Activated T-cell treated with anti-CD3 and anti-CD28 coated beads for 4 hours (primary cell): Measurements from ENCODE around the gene VWDE.

Experiments used
- DNase-seq: peaks from one replicate; pipeline ENCODE4 v3.0.0-alpha.2; 2020

Gene VWDE

GRCh38 chr7:12327922-12328321 is 75.7 kb downstream of the VWDE start:
- DNase-seq, result no peak

- DNase-seq, result no peak
These were observed 78.0 kb downstream of the VWDE start for GRCh38 chr7:12325646-12326045.

GRCh38 chr7:12323415-12323814 is 80.2 kb downstream of the VWDE start:
- DNase-seq, result no peak

GRCh38 chr7:12322903-12323300 is 80.8 kb downstream of the VWDE start:
- DNase-seq, result no peak

- no peak for DNase-seq
These were observed 81.3 kb downstream of the VWDE start for GRCh38 chr7:12322284-12322902.

- no peak for DNase-seq
These were observed 82.5 kb downstream of the VWDE start for GRCh38 chr7:12320987-12321647.

- DNase-seq, result no peak
These were observed 83.3 kb downstream of the VWDE start for GRCh38 chr7:12320241-12320986.

GRCh38 chr7:12317675-12318074 is 86.0 kb downstream of the VWDE start:
- no peak for DNase-seq

- DNase-seq, result no peak
These were observed 86.7 kb downstream of the VWDE start for GRCh38 chr7:12316925-12317324.

GRCh38 chr7:12315049-12315448 is 88.6 kb downstream of the VWDE start:
- no peak for DNase-seq

- DNase-seq, result no peak
These were observed 89.5 kb downstream of the VWDE start for GRCh38 chr7:12314199-12314598.

GRCh38 chr7:12305502-12305901 is 98.2 kb downstream of the VWDE start:
- no peak for DNase-seq

GRCh38 chr7:12303495-12303894 is 100.2 kb downstream of the VWDE start:
- no peak for DNase-seq

GRCh38 chr7:12303062-12303461 is 100.6 kb downstream of the VWDE start:
- DNase-seq, result no peak

- DNase-seq, result no peak
These were observed 103.2 kb downstream of the VWDE start for GRCh38 chr7:12300415-12300814.

GRCh38 chr7:12299367-12299766 is 104.3 kb downstream of the VWDE start:
- DNase-seq, result no peak

- DNase-seq, result no peak
These were observed 106.2 kb downstream of the VWDE start for GRCh38 chr7:12297283-12298108.

- no peak for DNase-seq
These were observed 107.6 kb downstream of the VWDE start for GRCh38 chr7:12296051-12296570.

GRCh38 chr7:12294701-12295100 is 109.0 kb downstream of the VWDE start:
- no peak for DNase-seq

GRCh38 chr7:12291870-12292269 is 111.8 kb downstream of the VWDE start:
- DNase-seq, result no peak

GRCh38 chr7:12290761-12291160 is 112.9 kb downstream of the VWDE start:
- DNase-seq, result no peak

- DNase-seq, result no peak
These were observed 113.7 kb downstream of the VWDE start for GRCh38 chr7:12289996-12290395.

- DNase-seq, result no peak
These were observed 115.8 kb downstream of the VWDE start for GRCh38 chr7:12287901-12288300.
